ENCODE data around the gene LCE3A.
"Not testable (repeated sequence)": the region's sequence is repeated elsewhere in the genome, so short reads cannot be mapped to it uniquely, and the experiment has no call there.

The LCE3A gene

DNA sequence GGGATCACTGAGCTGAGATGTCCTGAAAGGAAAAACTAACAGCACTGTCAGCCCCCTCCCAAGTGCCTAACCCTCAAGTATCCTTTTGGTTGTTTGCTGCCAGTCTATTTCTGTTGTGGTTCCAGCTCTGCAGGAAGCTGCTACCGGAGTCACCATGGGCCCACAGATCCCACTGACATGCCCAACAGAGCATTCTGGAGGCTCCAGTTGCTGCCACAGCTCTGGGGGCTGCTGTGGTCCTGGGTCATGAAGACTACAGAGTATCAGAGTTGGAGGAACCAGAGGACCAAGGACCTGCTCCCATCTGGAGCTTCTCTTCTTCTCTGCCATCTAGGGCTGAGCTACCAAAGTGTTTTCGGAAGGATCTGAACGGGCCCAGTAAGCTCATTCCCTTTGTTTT lies 910 bp downstream of the LCE3A start:
- in situ Hi-C loops (cut with MboI; ENCODE audit: low sequenced_read_pairs): no loop called here
- no peaks in the 10 kb centered on the region for H3K36me3 ChIP-seq (replicated peaks)
- H3K27me3 ChIP-seq (ENCODE audit: low read depth): no peaks in the 10 kb centered on the region
- no peak for DNase-seq (ENCODE audit: low spot score in 2 of 2)
- H3K9me3 ChIP-seq: no peaks in the 10 kb centered on the region
- H3K4me3 ChIP-seq: no peak overlapping the region
- H3K4me1 ChIP-seq: no peaks in the 10 kb centered on the region

DNA sequence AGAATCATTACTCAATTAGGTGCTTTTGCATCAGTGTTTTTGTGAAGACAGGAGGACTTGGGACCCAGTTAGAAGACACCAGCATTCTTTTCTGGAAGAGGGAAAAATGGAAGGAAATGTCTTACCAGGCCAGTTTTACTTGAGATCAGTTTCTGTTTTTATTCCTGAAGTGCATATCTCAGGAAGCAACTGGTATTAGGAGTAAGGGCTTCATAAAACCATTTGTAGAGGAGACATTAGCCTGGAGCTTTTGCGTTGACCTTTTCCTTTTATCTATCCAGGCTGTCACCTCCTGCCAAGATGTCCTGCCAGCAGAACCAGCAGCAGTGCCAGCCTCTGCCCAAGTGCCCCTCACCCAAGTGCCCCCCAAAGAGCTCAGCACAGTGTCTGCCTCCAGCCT lies 9.4 kb downstream of the LCE3A start, which contains the start of gene LCE3B:
LCE3B (plus strand) TSS at position 301 of the 400 bp plus-strand sequence; CDS start at position 301, 0 bp downstream.
- Histone ChIP-seq H3K4me1 (no peaks in the 10 kb centered on the region), H3K9me3 (no peaks in the 10 kb centered on the region), H3K4me3 (no peak within 1 kb of the TSS), H3K27me3 (ENCODE audit: low read depth) (no peaks in the 10 kb centered on the region), H3K36me3 (replicated peaks) (no peaks in the 10 kb centered on the region)
- DNase-seq (ENCODE audit: low spot score in 2 of 2): no peak
- in situ Hi-C loops (cut with MboI; ENCODE audit: low sequenced_read_pairs): no loop called here

GRCh38 chr1:152599934-152600333 lies 23.0 kb downstream of the LCE3A start, which contains the start of gene LCE3C:
LCE3C (plus strand) TSS chr1:152600234; CDS start chr1:152600732, 498 bp downstream.
- Histone ChIP-seq H3K4me3 (no peak within 1 kb of the TSS), H3K27me3 (ENCODE audit: low read depth) (no peaks in the 10 kb centered on the region), H3K9me3 (no peaks in the 10 kb centered on the region), H3K36me3 (replicated peaks) (no peaks in the 10 kb centered on the region), H3K4me1 (no peaks in the 10 kb centered on the region)
- no peak for DNase-seq (ENCODE audit: low spot score in 2 of 2)
- in situ Hi-C loops (cut with MboI; ENCODE audit: low sequenced_read_pairs): no loop called here

DNA sequence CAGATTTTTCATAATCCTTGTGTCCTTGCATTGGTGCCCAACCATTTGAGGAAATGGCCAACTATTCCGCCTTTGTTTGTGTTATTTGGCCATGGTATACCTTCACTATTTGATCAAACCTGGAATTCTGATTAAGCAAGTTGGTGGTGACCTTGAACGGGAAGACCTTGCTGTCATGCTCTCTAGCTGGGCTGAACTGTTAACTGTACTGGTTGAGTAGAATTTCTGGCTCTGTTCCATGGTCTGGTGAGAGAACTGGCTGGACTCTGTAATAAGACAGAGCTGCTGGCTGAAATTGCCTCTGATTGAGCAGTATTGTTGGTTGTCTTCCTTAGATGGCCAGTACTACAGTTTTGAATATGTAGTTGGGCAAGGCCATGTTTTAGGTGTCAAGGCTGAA lies 25.9 kb downstream of the LCE3A start:
- H3K4me3 ChIP-seq: no peak overlapping the region
- DNase-seq (ENCODE audit: low spot score in 2 of 2): no peak
- H3K9me3 ChIP-seq: no peaks in the 10 kb centered on the region
- in situ Hi-C loops (cut with MboI; ENCODE audit: low sequenced_read_pairs): no loop called here
- no peaks in the 10 kb centered on the region for H3K4me1 ChIP-seq
- no peaks in the 10 kb centered on the region for H3K27me3 ChIP-seq (ENCODE audit: low read depth)
- no peaks in the 10 kb centered on the region for H3K36me3 ChIP-seq (replicated peaks)

DNA sequence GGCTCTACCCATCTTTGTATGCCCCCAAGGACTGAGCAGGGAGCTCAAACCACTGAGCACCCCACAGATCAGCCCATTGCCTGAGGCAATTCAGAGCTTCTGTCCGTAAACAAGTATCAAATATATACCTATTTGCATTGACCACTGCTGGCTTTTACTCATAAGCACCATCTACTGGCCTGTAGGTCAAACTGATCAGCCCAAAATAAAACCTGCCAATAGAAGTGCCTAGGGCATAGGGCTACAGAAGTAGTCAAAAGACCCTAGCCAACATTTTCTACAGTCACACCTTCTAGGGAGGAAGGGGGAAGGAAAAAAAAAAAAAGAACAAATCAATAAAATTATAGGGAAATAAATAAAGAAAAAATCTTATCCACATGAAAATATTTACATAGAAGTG lies 37.3 kb downstream of the LCE3A start:
- Histone ChIP-seq H3K4me1 (no peaks in the 10 kb centered on the region), H3K36me3 (replicated peaks) (no peaks in the 10 kb centered on the region), H3K4me3 (no peak overlapping the region), H3K9me3 (no peaks in the 10 kb centered on the region), H3K27me3 (ENCODE audit: low read depth) (no peaks in the 10 kb centered on the region)
- in situ Hi-C loops (cut with MboI; ENCODE audit: low sequenced_read_pairs): no loop called here
- DNase-seq (ENCODE audit: low spot score in 2 of 2): no peak

DNA sequence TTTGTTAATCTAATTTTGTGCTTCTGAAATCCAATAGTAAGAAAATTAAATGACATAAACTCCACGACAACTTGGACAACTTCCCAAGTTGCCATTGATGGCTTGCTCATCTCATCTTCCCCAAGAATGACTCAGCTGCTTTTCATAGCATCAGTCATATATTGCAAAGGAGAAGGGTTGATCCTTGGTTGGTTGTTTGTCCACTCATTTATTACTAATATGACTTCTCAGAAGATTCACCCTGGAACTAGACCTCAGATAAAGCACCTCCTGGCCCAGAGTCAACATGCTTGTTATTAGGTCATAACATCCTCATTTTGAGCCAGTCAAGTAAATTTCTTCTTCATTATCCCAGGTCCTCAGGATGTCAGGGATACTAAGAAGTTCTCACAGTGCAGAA lies 40.3 kb downstream of the LCE3A start:
- Histone ChIP-seq H3K4me1 (no peaks in the 10 kb centered on the region), H3K4me3 (no peak overlapping the region), H3K36me3 (replicated peaks) (no peaks in the 10 kb centered on the region), H3K9me3 (no peaks in the 10 kb centered on the region), H3K27me3 (ENCODE audit: low read depth) (no peaks in the 10 kb centered on the region)
- in situ Hi-C loops (cut with MboI; ENCODE audit: low sequenced_read_pairs): no loop called here
- DNase-seq (ENCODE audit: low spot score in 2 of 2): no peak

- H3K4me1 ChIP-seq: no peaks in the 10 kb centered on the region
- no peaks in the 10 kb centered on the region for H3K36me3 ChIP-seq (replicated peaks)
- in situ Hi-C loops (cut with MboI; ENCODE audit: low sequenced_read_pairs): no loop called here
- H3K27me3 ChIP-seq (ENCODE audit: low read depth): no peaks in the 10 kb centered on the region
- no peak within 1 kb of the TSS for H3K4me3 ChIP-seq
- no peak for DNase-seq (ENCODE audit: low spot score in 2 of 2)
- H3K9me3 ChIP-seq: no peaks in the 10 kb centered on the region
Measured at GRCh38 chr1:152580433-152580832, 42.5 kb downstream of the LCE3A start, which contains the start of gene LCE3D. LCE3D (minus strand) TSS chr1:152580516; CDS start chr1:152579936, 580 bp downstream.

GRCh38 chr1:152579526-152579925 lies 43.4 kb downstream of the LCE3A start:
- H3K4me3 ChIP-seq; H3K27me3 ChIP-seq (ENCODE audit: low read depth); H3K9me3 ChIP-seq; H3K36me3 ChIP-seq (replicated peaks); H3K4me1 ChIP-seq; DNase-seq (ENCODE audit: low spot score in 2 of 2); in situ Hi-C loops (cut with MboI; ENCODE audit: low sequenced_read_pairs): not testable (repeated sequence)

DNA sequence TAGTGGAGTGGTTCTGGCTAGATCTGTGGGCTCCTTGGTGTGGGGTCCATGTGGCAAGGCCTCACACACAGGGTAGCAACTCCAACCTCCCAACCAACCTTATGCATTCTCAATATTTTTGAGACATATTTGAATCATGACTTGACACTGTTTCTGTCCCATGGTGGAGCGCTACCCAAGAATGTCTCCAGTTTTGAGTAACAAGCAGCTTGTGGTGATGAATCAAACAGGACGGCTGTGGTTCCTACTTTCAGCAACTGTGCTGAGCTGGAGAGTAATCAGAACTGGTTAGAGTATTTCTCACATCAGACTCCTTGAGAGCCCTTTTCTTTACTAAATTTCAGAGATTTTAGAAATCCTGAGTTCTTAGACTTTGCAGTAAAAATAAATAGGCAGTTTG lies 45.7 kb downstream of the LCE3A start:
- H3K9me3 ChIP-seq: no peaks in the 10 kb centered on the region
- in situ Hi-C loops (cut with MboI; ENCODE audit: low sequenced_read_pairs): no loop called here

More for the DNA sequence above, 45.7 kb downstream of the LCE3A start:
- no peak for DNase-seq (ENCODE audit: low spot score in 2 of 2)
- no peak overlapping the region for H3K4me3 ChIP-seq
- no peaks in the 10 kb centered on the region for H3K36me3 ChIP-seq (replicated peaks)
- no peaks in the 10 kb centered on the region for H3K27me3 ChIP-seq (ENCODE audit: low read depth)
- no peaks in the 10 kb centered on the region for H3K4me1 ChIP-seq

Data from HAP-1 (cell line).